Fibroblast of peridontal ligament (primary cell): ENCODE results near the gene SMG6.

Source experiments
- DNase-seq: peaks from one replicate; pipeline ENCODE4 v3.0.0-alpha.2; 2010; ENCODE audit errors: extremely low read depth

Gene SMG6

DNA sequence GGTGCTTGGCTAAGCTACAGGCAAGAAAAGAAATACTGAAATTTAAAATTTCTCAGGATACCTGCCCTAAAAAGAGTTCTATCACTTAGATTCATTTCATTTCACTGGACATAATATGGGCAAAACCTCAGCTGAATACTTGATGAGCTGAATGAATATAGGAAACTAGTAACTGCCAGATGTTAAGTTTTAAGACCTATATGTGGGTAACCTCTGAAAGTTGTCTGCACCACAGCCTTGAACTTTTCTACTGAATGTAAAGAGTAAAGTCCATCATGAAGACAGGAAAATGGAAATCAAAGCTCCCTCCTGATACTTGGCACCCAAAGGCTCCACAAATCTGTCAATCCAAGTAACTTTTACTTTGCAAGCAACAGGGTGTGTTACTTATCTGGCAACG lies 197.9 kb downstream of the SMG6 start:
- DNase-seq, result no peak

DNA sequence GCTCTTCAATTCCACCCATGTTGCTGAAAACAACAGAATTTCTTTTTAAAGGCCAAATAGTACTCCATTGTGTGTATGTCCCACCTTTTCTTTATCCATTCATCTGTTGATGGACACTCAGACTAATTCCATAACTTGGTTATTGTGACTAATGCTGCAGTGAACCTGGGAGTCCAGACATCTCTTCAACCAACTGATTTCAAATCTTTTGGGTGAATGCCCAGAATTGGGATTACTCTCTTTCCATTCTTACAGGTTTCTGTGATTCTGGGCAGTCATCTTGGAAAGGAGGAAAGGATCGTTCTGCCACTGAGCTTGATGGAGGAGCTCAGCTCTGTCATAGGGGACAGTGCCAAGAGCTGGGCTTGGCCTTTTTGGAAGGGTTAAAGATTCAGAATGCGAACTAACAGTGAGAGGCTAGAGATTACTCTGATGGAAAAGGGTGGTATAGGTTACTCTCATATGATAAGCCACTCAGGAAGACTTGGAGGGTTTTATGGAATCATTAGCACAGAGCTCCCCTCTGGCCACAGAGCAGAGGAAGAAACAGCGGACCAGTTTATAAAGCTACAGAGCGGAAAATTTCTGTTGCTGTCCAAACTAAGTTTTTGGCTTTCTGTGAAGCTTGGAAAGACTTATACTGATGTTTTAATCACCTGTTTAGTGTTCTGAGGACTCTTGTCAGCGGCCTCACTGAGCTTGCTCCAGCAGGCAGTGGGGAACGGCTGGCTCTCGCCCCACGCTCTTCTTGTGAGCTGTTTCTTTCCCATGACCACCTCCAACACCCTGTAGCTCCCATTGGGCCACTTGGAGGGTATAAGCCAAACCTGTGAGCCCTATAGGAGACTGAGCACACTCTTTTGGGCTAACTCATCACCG lies 200.4 kb downstream of the SMG6 start:
- DNase-seq, result peak; percentile 72

DNA sequence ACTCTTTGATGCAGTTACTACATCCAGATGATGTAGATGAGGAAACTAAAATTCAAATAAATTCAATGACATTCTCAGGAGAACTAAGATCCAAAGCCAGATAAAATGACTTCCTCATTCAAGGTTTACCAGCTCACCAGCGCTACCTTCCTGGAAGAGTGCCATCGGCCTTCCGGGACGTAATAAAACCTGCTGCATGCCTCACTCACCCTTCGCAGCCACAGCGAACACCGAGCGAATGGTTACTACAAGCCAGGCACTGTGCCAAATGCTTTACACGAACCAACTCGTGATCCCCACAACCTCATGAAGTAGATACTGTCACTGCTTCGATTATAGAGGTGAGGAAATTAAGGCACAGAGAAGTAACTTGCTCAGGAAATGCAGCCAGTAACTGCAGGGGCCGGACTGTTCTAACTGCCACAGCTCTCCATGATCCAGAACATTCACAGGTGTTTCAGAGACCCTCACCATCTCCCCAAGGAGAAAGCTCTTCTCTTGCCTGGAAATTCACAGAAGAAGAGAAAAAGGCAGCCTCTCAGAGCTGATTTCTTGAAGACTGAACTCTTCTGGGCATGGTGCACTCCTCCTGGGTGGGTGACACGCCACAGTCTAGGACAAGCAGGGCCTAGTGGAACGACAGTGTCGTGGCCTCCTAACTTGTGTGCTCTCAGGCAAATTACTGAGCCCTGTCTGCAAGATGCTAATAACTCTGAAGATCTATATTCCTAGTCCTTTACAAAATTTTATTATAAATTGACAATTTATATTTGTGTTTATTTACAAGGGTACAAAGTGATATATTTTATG lies 201.9 kb downstream of the SMG6 start:
- DNase-seq, result no peak

DNA sequence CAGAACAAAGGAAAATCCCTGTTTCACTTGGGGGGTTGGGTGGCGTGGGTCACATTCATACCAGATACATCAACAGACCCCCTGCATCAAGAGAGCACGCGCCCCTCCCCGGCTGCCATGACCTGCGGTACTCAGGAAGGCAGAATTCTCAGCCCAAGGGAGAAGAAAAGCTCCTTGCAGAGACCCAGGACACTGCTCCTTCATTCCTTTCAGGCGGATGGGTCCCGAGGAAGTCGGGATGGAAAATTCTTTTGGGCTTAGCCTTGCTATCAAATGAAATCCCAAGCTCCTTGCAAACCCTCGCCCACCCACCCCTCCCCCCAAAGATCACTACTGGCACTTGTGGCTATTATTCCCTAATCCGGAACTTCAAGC lies 208.1 kb downstream of the SMG6 start:
- DNase-seq, result no peak

DNA sequence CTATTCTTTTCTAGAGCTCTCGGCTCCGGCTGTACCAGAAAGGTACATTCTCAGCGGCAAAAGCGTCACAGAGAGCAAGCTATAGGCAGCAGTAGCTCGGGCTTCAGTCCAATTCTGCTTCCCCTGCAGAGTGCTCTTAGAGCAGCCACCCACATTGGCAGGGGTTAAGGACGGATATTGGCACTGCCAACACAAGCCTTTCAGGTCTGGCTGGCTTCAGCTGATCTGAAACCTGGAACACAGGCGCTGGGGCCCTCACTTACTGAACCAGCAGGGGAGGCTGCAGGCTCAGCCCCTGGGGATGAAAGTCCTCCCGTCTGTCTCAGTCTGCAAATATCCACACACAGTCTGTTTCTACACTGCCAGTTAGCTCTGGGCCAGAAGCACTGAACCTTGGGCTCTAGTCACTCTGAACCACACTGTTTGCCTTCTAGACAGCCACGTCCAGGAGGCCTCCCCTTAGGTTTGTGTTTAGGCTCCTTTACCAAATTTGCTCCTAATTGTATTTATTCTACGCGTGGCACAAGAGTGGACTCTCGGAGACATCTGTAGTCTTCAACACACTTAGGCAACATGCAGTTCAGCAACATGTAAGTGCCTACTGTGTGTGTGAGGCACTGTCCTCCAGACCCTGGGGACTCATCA lies 208.6 kb downstream of the SMG6 start:
- peak; percentile 80 for DNase-seq

DNA sequence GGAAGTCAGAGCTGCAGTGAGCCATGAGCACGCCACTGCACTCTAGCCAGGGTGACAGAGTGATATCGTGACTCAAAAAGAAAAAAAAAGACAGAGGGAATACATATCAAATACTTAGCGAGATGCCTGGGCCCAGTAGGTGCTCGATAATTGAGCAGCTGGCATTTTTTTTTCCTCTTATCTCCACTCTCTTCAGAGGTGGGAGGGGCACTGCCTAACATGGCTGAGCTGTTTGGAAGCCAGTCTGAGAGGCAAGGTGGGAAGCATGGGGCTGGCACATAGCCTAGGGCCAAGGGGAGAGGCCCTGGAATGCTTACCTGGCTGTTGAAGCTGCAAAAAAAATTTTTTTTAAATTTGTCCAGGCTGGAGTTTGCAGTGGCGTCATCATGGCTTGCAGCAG lies 210.2 kb downstream of the SMG6 start:
- no peak for DNase-seq

DNA sequence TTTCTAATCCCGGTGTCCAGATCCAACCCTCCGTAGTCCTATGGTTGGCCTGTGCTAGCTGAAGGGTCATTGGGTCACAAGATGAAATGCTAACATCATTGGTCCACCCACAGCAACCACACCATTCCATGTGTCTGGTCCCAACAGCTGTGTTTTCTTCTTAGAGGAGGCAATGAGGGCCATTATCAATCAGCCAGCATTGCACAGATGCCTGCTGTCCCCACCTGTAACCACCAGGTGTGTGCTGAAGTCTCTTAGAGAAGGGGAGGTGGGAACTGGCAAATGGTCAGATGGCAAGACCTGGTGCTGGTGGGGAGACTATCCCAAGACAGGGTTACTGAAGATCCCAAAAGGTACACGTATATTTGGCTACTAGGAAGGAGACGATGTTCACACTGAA lies 211.3 kb downstream of the SMG6 start:
- DNase-seq, result no peak

DNA sequence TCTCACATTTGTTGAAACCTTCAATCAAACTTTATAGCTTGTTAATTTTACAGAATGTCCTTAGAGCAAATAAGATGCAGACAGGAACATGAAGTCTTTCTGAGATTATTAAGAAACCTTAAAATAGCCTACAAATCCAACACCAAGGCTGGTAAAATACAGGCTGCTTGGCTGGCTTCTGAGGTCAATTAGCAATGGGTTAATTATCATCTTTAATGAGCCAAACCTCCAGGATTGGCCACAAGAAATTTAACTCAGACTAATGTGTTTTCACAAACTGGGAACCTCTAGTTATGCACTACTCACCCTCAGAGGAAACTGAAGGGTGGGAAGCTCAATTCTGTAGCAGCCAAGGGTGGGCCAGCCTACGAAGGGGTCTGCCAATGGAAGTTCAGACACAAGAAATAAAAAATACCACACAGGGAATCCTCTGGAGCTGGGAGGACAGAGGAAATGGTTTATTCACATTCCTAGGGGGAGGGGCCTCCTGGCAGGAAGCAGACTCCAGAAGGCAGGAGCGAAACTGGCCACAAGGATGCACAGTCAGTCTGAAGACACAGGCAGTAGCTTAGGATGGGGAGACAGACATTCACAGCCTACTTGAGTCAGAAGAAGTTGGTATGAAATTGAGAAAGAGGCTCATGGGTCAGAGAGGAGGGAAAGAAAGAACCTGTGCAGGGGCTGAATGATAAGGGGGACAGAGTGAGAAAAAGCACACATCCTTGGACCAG lies 212.6 kb downstream of the SMG6 start:
- peak; percentile 91 for DNase-seq

DNA sequence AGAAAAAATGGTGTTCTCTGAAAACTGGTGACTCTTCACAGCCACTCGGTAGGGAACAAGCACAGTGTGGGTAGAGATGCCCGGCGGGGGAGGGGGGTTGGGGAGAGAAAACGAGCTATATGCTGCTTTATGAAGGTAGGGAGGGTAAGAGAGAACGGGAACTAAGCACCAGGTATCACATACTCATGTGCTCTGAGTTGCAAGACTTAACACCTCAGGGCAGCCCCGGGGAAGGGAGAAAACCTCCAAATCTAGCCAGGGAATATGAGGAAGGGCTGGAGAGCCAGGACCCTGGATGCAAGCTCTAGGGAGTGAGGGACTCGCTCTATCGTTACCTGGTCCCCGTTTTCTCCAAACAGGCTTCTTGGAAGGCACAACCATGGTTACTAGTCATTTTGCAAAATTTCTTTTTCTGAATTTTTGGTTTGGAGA lies 213.4 kb downstream of the SMG6 start:
- DNase-seq, result no peak

DNA sequence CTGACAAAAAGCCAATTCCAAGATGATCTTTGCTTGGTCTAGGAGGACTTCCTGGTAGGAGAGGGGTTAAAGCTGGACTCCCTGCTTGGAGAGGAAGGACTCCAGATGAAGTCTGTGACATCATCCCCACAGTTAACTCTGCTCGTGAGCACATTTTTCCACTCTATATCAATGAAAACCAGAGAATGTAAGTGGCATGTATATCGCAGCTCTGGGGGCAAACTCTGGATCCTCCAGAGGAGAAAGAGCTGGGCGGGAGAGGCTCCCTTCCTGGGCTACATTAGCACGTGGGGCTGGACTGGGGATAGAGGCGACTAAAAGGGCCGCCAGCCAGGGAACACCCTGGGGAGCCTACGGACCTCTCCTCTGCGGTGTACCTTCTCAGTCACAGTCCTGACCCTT lies 214.6 kb downstream of the SMG6 start:
- DNase-seq, result peak; percentile 79

DNA sequence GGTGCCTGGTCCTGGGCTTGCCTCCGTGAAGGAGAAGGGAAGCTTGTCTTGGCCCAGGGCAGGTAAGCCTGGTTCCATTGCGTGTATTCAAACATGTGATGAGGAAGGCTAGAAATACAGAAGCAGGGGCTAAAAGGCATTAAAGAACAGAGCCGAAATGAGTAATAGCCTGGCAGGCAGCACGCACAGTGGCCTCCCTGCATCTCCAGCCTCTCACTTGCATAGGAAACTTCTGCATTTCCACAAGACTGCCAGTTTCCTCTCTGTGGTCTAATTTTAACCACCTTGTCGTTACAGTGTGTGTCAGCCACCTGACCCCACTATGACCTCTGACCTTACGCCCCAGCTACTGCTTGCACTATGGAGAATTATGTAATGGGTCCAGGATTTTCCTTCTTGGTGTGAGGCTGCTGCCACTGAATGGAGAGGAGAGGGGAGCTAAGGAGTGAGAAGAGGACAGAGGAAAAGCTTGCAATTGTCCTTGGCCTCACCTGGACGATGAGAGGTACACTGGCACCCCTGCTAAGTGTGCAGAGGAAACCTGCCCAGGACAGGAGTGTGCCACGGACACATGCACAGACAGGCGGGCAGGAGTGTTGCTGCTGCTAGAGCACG lies 215.9 kb downstream of the SMG6 start:
- DNase-seq, result no peak

DNA sequence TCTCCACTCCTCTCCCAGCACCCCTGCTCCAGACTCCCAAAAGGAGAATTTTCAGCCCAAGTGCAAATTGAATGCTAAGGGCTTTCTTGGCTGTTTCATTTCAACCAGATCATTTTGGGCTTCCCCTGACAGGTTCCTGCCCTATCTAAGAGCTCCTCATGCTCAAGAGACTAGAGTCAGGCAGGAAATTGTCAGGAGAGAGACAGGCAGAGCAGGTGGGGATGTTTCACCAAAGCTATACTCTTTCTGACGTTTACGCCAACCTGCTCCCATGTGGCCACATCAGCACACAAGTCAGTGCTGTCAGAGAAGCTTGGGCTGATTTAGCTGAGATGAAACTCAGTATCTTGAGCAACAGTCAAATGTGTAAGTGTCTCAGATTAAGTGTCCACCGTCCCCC lies 217.3 kb downstream of the SMG6 start:
- DNase-seq, result no peak

DNA sequence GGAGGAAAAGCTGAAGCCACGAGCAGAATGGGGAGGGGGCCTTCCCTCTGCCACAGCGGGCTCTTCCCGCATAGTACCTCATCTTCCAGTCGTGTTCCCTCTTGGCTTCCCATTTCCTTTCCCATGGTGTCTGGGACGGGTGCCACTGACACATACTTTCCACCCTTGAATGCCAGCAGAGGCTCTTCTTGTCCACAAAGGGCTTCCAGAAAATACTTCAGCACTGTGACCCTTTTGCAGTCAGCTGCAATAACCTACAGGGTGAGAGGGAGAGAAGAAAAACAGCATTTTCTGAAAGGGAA lies 218.0 kb downstream of the SMG6 start:
- peak; percentile 74 for DNase-seq

DNA sequence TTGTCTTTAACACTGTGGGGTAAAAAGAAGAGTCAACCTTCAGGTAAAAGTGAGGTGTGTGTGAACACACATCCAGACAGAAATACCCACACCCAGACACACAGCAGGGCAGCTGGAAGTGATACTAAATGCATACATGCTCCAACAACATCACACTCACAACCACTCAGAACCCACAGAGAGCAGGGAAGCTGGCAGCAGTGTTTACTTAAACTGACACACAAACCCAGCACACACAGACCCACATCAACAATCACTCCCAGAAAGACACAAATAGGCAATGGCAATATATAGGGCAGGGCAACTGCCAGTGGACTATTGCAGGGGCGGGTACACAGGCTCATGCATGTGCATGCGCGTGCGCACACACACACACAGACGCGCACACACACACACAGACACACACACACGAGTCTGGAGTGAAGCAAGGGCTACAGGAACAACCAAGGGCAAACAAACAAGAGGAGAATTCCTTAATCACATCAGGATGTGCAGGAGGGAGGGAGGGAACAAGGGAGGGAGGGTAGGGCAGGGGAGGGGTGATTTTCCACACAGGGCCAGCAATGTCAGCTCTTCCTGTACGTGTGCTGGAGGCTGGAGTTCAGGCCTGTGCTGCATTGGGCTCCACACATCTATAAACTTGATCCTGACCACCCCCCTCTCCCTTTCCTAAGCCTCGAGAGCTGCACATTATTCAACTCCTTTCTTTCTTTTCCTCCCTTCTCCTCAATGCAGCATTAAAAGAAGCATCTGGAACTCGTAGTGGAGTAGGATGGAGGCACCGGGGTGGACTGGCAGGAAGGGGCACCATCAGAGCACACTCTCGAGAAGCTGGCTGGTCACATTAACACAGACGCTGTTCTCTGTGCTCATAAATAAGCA lies 218.6 kb downstream of the SMG6 start:
- DNase-seq, result peak; percentile 91

DNA sequence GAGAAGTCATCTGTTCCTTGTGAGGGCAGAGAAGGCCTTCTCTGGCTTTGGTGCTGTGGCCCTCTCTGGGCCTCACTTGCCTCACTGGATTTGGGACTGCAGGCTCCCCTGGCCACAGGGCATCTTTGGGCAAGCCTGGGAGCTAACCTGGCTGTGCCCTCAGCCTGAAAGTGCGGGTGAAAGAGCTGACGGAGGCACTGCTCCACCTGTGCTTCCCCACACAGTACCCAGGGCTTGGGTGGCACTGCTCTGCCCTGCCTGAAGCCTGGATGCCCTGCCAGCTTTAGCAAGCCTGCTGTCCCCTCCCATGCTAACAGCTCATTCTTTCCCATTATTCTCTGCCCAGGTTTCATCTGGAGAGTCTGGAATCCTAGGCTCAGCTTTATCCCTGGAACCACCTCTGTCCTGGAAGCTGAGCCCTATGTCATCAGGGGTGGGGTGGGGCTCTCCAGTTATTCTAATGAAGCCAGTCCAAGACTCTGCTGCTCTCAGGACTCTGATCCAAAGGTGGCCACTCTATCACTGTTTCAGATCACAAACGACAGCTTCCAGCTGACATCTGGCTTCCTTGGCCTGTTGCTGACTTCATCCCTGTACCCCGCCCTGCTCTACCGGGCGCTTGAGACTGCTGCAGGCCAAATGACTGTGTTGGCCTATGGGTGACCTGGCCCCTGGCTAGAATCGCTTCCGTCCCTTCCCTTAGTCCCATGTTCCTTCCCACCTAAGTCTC lies 219.4 kb downstream of the SMG6 start:
- peak; percentile 52 for DNase-seq

DNA sequence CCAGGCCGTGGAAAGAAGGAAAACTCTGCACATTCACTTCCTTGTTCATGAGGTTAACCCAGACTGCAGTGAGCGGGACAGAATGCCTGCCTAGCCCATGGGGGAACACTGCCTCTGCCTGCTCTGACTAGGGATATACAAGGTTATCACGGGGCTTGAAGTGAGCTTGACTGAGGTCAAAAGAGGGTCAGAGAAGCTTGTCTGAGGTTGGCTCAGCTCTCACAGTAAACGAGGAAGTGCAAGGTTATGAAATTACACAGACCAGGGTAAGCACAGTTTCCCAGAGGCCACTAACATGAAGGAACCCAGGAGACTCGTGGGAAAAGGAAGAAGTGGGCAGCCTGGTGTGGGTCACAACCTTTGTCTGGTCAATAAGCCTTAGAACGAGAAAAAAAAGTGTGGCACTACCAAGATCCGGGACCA lies 220.0 kb downstream of the SMG6 start:
- no peak for DNase-seq

DNA sequence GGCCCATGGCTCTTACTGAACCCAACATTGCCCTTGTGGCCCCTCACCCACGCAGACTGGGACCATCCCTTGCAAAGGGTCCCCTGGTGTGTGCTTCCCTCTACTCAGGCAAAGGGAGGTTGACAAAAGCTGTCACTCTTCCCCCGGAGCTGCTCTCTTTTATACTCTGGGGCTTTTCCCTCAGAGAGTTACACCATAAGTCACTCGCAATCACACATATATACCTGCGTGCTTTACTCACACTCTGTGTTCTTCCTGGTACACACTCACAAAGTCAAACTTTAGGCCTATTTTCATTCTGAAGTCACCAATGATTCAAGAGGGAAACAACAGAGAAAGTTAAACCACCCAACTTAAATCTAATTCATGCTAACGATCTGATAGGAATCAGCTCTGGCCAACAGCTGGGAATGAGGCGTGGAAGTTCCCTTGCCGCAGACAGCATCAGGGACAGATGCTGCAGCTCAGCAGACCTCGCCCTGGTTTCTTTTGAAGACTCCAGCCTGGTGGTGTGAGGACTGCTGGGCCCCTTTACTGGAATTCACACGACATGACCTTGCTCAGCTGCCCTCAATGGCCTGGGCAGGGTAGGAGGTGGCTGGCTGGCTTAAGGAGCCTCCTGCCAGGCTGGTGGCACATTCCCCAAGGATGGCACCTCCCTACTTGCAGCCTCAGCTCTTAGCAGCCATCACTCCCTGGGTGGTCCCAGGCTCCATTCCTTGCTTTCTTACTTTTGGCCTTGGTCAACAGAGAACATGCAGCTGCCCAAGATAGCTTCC lies 221.4 kb downstream of the SMG6 start:
- DNase-seq, result no peak

DNA sequence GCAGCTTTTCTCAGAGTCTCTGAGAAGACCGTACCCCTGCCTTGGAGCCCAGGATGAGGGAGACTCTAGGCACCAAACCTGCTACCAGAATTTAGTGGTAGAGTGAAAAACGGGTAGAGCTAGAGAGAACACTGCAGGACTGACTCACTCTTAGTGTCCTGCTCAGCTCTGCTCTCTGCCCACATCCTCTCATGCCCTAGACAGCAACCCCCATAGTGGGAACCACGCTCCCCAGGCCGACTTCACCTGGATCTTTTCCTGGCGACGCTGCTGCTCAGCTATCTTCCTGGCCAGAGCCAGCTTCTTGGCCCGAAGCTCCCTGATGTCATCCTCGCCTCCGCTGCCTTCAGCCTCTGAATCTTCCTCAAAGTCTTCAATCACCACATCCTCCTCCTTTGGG lies 222.0 kb downstream of the SMG6 start:
- DNase-seq, result no peak

DNA sequence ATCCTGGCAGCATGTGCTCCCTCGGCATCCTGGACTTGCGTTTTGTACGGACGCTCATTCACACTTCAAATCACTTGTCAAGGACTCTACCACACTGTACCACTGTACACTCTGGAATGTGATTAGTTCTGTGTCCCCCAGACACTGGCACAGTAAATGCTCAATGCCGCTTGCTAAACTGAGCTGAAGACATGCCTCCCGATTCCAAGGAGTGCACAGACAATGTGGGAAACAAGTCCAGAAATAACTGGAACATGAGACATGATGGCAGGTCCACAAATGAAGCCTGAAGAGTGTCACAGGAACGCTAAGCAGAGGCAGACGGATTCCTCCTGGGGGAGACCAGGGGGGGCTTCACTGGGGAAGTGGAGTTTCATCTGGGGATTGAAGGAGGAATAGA lies 226.5 kb downstream of the SMG6 start:
- DNase-seq, result no peak
